ENCODE data around the gene WWOX.

The WWOX gene

GRCh38 chr16:79093554-79093967 is 994.1 kb downstream of the WWOX start:
- no peak for DNase-seq

- no peak for DNase-seq
Observed at GRCh38 chr16:79096246-79096645, 996.8 kb downstream of the WWOX start.

GRCh38 chr16:79097166-79097565 is 997.7 kb downstream of the WWOX start:
- DNase-seq: no peak

GRCh38 chr16:79097771-79098170 is 998.3 kb downstream of the WWOX start:
- no peak for DNase-seq

- DNase-seq: no peak
Observed at GRCh38 chr16:79098907-79099306, 999.5 kb downstream of the WWOX start.

GRCh38 chr16:79099716-79100115 is 1000.3 kb downstream of the WWOX start:
- no peak for DNase-seq

GRCh38 chr16:79100447-79100846 is 1001.0 kb downstream of the WWOX start:
- no peak for DNase-seq

GRCh38 chr16:79101491-79101890 is 1002.0 kb downstream of the WWOX start:
- no peak for DNase-seq

GRCh38 chr16:79104567-79104966 is 1005.1 kb downstream of the WWOX start:
- DNase-seq: no peak

- DNase-seq: no peak
Observed at GRCh38 chr16:79107301-79107700, 1007.8 kb downstream of the WWOX start.

GRCh38 chr16:79109771-79110170 is 1010.3 kb downstream of the WWOX start:
- DNase-seq: no peak

- DNase-seq: no peak
Observed at GRCh38 chr16:79110242-79110641, 1010.8 kb downstream of the WWOX start.

GRCh38 chr16:79110953-79111352 is 1011.5 kb downstream of the WWOX start:
- DNase-seq: no peak

GRCh38 chr16:79112462-79112861 is 1013.0 kb downstream of the WWOX start:
- no peak for DNase-seq

- no peak for DNase-seq
Observed at GRCh38 chr16:79113826-79114225, 1014.4 kb downstream of the WWOX start.

- no peak for DNase-seq
Observed at GRCh38 chr16:79114759-79115158, 1015.3 kb downstream of the WWOX start.

GRCh38 chr16:79121906-79122305 is 1022.5 kb downstream of the WWOX start:
- DNase-seq: no peak

GRCh38 chr16:79122343-79122742 is 1022.9 kb downstream of the WWOX start:
- DNase-seq: no peak

GRCh38 chr16:79124016-79124756 is 1024.7 kb downstream of the WWOX start:
- DNase-seq: no peak

GRCh38 chr16:79127766-79128165 is 1028.3 kb downstream of the WWOX start:
- DNase-seq: no peak

- DNase-seq: no peak
Observed at GRCh38 chr16:79128706-79129105, 1029.3 kb downstream of the WWOX start.

- no peak for DNase-seq
Observed at GRCh38 chr16:79130616-79131015, 1031.2 kb downstream of the WWOX start.

GRCh38 chr16:79131321-79132075 is 1032.0 kb downstream of the WWOX start:
- no peak for DNase-seq

GRCh38 chr16:79132701-79133100 is 1033.2 kb downstream of the WWOX start:
- no peak for DNase-seq
